K562 (cell line): ENCODE results near the gene USP44. TPM values are rescaled to one million over a fixed set of nuclear protein-coding genes. Genes with fewer than 3 reads are reported as not detected.

Experiments used
- ATAC-seq: fragments of 200-7000 bp; cut with Tn5 transposase; 3 replicates; pipeline ENCODE4 v1.9.1; 2020; ENCODE audit warnings: moderate library complexity
- BruUV-seq: library from RNA; stranded (reverse); fragments of 400-500 nt; replicated peaks from 2 replicates; lab custom pipeline; 2021; lab: Mats Ljungman, UMichigan
- CTCF ChIA-PET: fragments of 300-600 bp; formaldehyde crosslinking; extraction: SDS; loops from one replicate; lab custom pipeline; 2021; ENCODE audit warnings: low intra/inter-chr PET ratio; lab: Yijun Ruan, JAX
- POLR2A ChIA-PET: fragments of 300-600, 350-650 bp; sonication (Branson Sonifier 250); formaldehyde crosslinking; extraction: SDS; loops from one replicate; lab custom pipeline; 2021; ENCODE audit warnings: antibody characterized with exemption, inconsistent platforms; lab: Yijun Ruan, JAX
- DNase-seq, 4 experiments: peaks; one replicate each; pipeline versions ENCODE4 v3.0.0 to v3.0.0-alpha.2; 2011 to 2018; ENCODE audit warnings: low spot score in 3 of 4, mixed read lengths in 3 of 4; ENCODE audit errors: extremely low read depth in 1 of 4
- FAIRE-seq: peaks from 2 replicates; lab custom pipeline; 2011; peaks lifted over from hg19 to GRCh38; lab: Jason Lieb, UNC
- H2AFZ ChIP-seq: 2 replicates; pipeline ENCODE4 v1.6.0; 2011; ENCODE audit warnings: low read depth, low read length, control low read depth, inconsistent platforms
- H3K27ac ChIP-seq: fragments of 200-600 bp; 3 replicates; pipeline ENCODE4 v1.8.0; 2011; ENCODE audit warnings: low read depth, mild to moderate bottlenecking, control low read depth, inconsistent platforms, low read length, moderate library complexity, mixed read lengths; ENCODE audit errors: extremely low read depth
- H3K27me3 ChIP-seq, 2 experiments: fragments of 300-600 bp in 1 of 2; 2 replicates in 1 of 2; 3 replicates in 1 of 2; pipeline versions ENCODE4 v1.6.0 to v1.8.0; 2011; ENCODE audit warnings: inconsistent platforms in 2 of 2, low read length in 2 of 2, mild to moderate bottlenecking in 1 of 2, mixed read lengths in 1 of 2, moderate library complexity in 1 of 2; ENCODE audit not compliant: control insufficient read depth in 2 of 2, insufficient read depth in 2 of 2
- H3K36me3 ChIP-seq: fragments of 300-600 bp; 3 replicates; pipeline ENCODE4 v1.8.0; 2011; ENCODE audit warnings: mild to moderate bottlenecking, low read length, inconsistent platforms; ENCODE audit not compliant: control insufficient read depth, insufficient read depth
- H3K4me1 ChIP-seq, 2 experiments: fragments of 200-600 bp in 1 of 2; replicated peaks in 1 of 2; 2 replicates in 1 of 2; 3 replicates in 1 of 2; pipeline versions ENCODE4 v1.5.1 to v1.8.0; 2011; ENCODE audit warnings: inconsistent platforms in 2 of 2, low read length in 2 of 2, mild to moderate bottlenecking in 1 of 2, mixed read lengths in 1 of 2, moderate library complexity in 1 of 2; ENCODE audit not compliant: control insufficient read depth in 2 of 2, insufficient read depth in 2 of 2
- H3K4me2 ChIP-seq: 2 replicates; pipeline ENCODE4 v1.6.1; 2011; ENCODE audit warnings: low read length, control low read depth, inconsistent platforms, mixed read lengths; ENCODE audit not compliant: insufficient read depth
- H3K4me3 ChIP-seq: fragments of 200-600 bp; sonication (generic), shearing (Covaris generic); 2 replicates; pipeline ENCODE4 v1.5.1; 2016; ENCODE audit warnings: control low read depth, inconsistent platforms
- H3K79me2 ChIP-seq: fragments of 200-600 bp; 3 replicates; pipeline ENCODE4 v1.8.0; 2011; ENCODE audit warnings: low read length, inconsistent platforms; ENCODE audit not compliant: control insufficient read depth, insufficient read depth
- H3K9ac ChIP-seq, 2 experiments: 2 replicates each; pipeline versions ENCODE4 v1.6.0 to v1.6.1; 2011; ENCODE audit warnings: low read depth in 2 of 2, low read length in 2 of 2, control low read depth in 1 of 2, inconsistent platforms in 1 of 2, mild to moderate bottlenecking in 1 of 2, mixed read lengths in 1 of 2; ENCODE audit not compliant: insufficient read depth in 1 of 2
- H3K9me1 ChIP-seq: one replicate; pipeline ENCODE4 v1.6.0; 2011; ENCODE audit warnings: inconsistent platforms, mild to moderate bottlenecking, low read length, moderate library complexity; ENCODE audit not compliant: control insufficient read depth, insufficient read depth
- H3K9me3 ChIP-seq: replicated peaks from 2 replicates; pipeline ENCODE4 v1.5.1; 2011; ENCODE audit warnings: low read depth, low read length, inconsistent platforms; ENCODE audit not compliant: control insufficient read depth, insufficient read depth
- H4K20me1 ChIP-seq: replicated peaks from 2 replicates; pipeline ENCODE4 v1.6.1; 2011; ENCODE audit warnings: low read length, inconsistent platforms, mixed read lengths; ENCODE audit not compliant: control insufficient read depth, insufficient read depth
- BRF1 ChIP-seq: IDR thresholded peaks from 3 replicates; pipeline ENCODE4 v1.6.1; 2011; ENCODE audit warnings: borderline replicate concordance, mild to moderate bottlenecking; ENCODE audit not compliant: insufficient read length; ENCODE audit errors: extremely low read depth
- GATA2 ChIP-seq: sonication (generic); formaldehyde crosslinking; IDR thresholded peaks from 2 replicates; pipeline ENCODE4 v1.4.0; 2020; ENCODE audit warnings: mild to moderate bottlenecking, missing genetic modification reagents
- HBP1 ChIP-seq: fragments of 450-650 bp; formaldehyde crosslinking; IDR thresholded peaks from 2 replicates; pipeline ENCODE4 v1.4.0; 2022; ENCODE audit warnings: missing genetic modification characterization
- HCFC1 ChIP-seq: IDR thresholded peaks from 2 replicates; pipeline ENCODE4 v1.6.1; 2012; ENCODE audit warnings: low read depth, low read length, improper control_type of control experiment
- RUNX1 ChIP-seq: sonication (generic); IDR thresholded peaks from 2 replicates; pipeline ENCODE4 v1.6.1; 2016; ENCODE audit warnings: antibody characterized with exemption, low read depth
- SAFB2 ChIP-seq: fragments of 200-400 bp; formaldehyde crosslinking; IDR thresholded peaks from 2 replicates; pipeline ENCODE4 v1.6.1; 2018; ENCODE audit warnings: borderline replicate concordance, low read length, low read depth, moderate library complexity; ENCODE audit not compliant: severe bottlenecking
- TARDBP ChIP-seq: fragments of 450-650 bp; IDR thresholded peaks from 2 replicates; pipeline ENCODE4 v1.6.1; 2016
- ZNF140 ChIP-seq: fragments of 250-450 bp; sonication (Bioruptor Pico); IDR thresholded peaks from 2 replicates; pipeline ENCODE4 v1.8.0; 2021; ENCODE audit warnings: moderate library complexity, mild to moderate bottlenecking, inconsistent platforms
- ZNF696 ChIP-seq: fragments of 250-450 bp; sonication (Bioruptor Pico); conservative IDR thresholded peaks from 2 replicates; pipeline ENCODE4 v1.4.0; 2020; ENCODE audit warnings: mild to moderate bottlenecking, moderate library complexity
- in situ Hi-C: fragments of 300-500 bp; cut with MboI; formaldehyde crosslinking; loops from 4 replicates; pipeline ENCODE4 v1.15.0; 2018; ENCODE audit warnings: inconsistent platforms, mixed read lengths
- intact Hi-C: fragments of 100-400 bp; cut with micrococcal nuclease; formaldehyde crosslinking; loops from 2 replicates; pipeline ENCODE4 v1.14.2; 2022
- polyA plus RNA-seq, 8 experiments: library from polyadenylated mRNA; depleted of rRNA in 4 of 8; stranded (reverse) in 5 of 8; unstranded in 3 of 8; fragments of >200 nt; fragmentation: Nextera tagmentation in 2 of 8; fragmentation: Illumina TruSeq in 1 of 8; extraction: Ambion mirVana in 2 of 8; extraction: Trizol in 1 of 8; gene quantifications; 2 replicates each; pipeline versions ENCODE4 v1.2.1 to v1.2.3, GENCODE V29; 2011 to 2014; ENCODE audit warnings: inconsistent platforms in 1 of 8, missing spikeins in 1 of 8
- total RNA-seq, 7 experiments: library from RNA; depleted of rRNA in 6 of 7; stranded (reverse); fragments of >200 nt in 6 of 7; fragmentation: Illumina TruSeq in 2 of 7; extraction: Trizol in 2 of 7; gene quantifications; 2 replicates each; pipeline versions ENCODE4 v1.2.1 to v1.2.3, GENCODE V29; 2011 to 2021; ENCODE audit warnings: low replicate concordance in 1 of 7
- TF ChIP-seq, protein P1 (sequence below): fragments of 250-450 bp; sonication (Bioruptor Pico); IDR thresholded peaks from 2 replicates; pipeline ENCODE4 v1.8.0; 2022; ENCODE audit warnings: moderate library complexity, mild to moderate bottlenecking, inconsistent platforms

The USP44 gene
- total and polyA plus RNA-seq, 9 of the 15 experiments (the other 6 are each of a cell fraction or from before 2014, with no cell fraction given): 2.1 to 5.7 (median 2.8) TPM

GRCh38 chr12:95518944-95519343 is 32.3 kb downstream of the USP44 start:
- Histone ChIP-seq H3K4me1 (peaks cover 17 to 20% of the 10 kb centered on the region in 2 experiments; a peak in 4 of 5 replicates), H3K27ac (no peak overlapping the region), H3K79me2 (no peaks in the 10 kb centered on the region), H3K4me3 (no peak overlapping the region), H3K27me3 (no peaks in the 10 kb centered on the region), H3K9ac (no peak overlapping the region), H4K20me1 (no peaks in the 10 kb centered on the region), H3K9me3 (no peaks in the 10 kb centered on the region), H2AFZ (no peak overlapping the region), H3K36me3 (peaks cover 15% of the 10 kb centered on the region), H3K4me2 (no peak overlapping the region), H3K9me1 (no peaks in the 10 kb centered on the region)
- CTCF ChIA-PET: no interaction called here
- no TSS peak for BruUV-seq
- POLR2A ChIA-PET: no interaction called here
- FAIRE-seq: no peak
- ATAC-seq: no peak
- in situ Hi-C loops: no loop called here
- intact Hi-C loops: no loop called here
- no peak for DNase-seq
- TF ChIP-seq BRF1 (no peak), TARDBP (no peak), GATA2 (no peak), RUNX1 (no peak), HBP1 (CRISPR knock-in tag) (no peak), ZNF696 (CRISPR knock-in tag) (no peak), HCFC1 (no peak), ZNF140 (no peak), SAFB2 (no peak)
- TF ChIP-seq, protein P1, sequence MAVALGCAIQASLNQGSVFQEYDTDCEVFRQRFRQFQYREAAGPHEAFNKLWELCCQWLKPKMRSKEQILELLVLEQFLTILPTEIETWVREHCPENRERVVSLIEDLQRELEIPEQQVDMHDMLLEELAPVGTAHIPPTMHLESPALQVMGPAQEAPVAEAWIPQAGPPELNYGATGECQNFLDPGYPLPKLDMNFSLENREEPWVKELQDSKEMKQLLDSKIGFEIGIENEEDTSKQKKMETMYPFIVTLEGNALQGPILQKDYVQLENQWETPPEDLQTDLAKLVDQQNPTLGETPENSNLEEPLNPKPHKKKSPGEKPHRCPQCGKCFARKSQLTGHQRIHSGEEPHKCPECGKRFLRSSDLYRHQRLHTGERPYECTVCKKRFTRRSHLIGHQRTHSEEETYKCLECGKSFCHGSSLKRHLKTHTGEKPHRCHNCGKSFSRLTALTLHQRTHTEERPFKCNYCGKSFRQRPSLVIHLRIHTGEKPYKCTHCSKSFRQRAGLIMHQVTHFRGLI (CRISPR knock-in tag): no peak
